IPS-15b (cell line): ENCODE results near the gene PHACTR3.
"Not testable (repeated sequence)": the region's sequence is repeated elsewhere in the genome, so short reads cannot be mapped to it uniquely, and the experiment has no call there.

Source experiments
- H3K27me3 ChIP-seq: one replicate; pipeline ENCODE4 v1.6.1; 2013; ENCODE audit warnings: low read length; ENCODE audit not compliant: control insufficient read depth, insufficient read depth
- H3K36me3 ChIP-seq: one replicate; pipeline ENCODE4 v1.6.1; 2013; ENCODE audit warnings: low read length; ENCODE audit not compliant: control insufficient read depth, insufficient read depth
- H3K4me1 ChIP-seq: one replicate; pipeline ENCODE4 v1.6.1; 2013; ENCODE audit warnings: mild to moderate bottlenecking, low read length; ENCODE audit not compliant: control insufficient read depth, insufficient read depth
- H3K4me3 ChIP-seq: one replicate; pipeline ENCODE4 v1.5.1; 2013; ENCODE audit warnings: low read depth, low read length
- H3K9ac ChIP-seq: one replicate; pipeline ENCODE4 v1.6.1; 2013; ENCODE audit warnings: low read depth, mild to moderate bottlenecking, low read length
- H3K9me3 ChIP-seq: one replicate; pipeline ENCODE4 v1.6.1; 2013; ENCODE audit warnings: mild to moderate bottlenecking, low read length; ENCODE audit not compliant: control insufficient read depth, insufficient read depth

Gene PHACTR3

DNA sequence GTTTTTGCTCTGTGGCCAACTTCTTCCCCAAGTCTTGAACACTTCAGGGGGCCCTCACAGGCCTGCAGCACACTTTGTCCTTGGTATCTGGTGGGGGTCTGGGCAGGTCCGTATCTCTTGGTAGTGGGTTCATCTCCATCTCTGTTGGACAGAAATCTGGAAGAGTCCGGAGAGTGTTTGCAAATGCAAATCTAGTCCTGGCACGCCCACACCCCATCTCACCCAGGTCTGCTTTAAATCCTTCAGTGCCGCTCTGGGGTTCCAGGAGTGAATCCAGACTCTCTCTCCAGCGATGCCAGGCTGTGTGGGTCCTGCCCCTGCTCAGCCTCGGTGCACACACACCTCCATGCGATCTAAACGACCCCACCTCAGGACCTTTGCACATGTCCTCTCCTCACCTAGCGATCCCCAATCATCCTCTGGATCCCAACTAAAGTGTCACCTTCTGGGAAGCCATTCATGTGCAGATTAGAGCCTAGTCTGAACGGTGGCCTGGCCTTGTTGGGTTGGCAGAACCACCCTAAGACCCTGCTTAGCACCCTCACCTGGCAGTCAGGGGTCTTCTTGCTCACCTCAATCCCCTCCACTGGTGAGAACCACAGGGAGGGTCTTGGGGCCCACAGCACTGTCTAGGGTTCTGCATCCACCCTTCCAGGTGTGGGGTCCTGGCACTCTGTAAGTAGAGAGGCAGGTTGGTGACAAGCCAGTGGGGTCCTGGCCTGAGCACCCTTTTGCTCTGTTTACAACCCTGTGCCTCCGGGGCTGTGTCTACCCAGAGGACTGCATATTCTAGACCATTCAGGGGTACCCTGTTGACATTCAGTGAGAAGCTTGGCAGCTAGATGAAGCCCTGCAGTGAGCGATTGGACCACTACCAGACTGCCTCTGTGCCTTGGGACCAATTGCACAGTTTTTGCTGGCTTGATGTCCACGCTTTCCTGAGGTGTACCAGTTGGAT is 228.3 kb downstream of the PHACTR3 start:
- H3K36me3 ChIP-seq = no peaks in the 10 kb centered on the region
- H3K9ac ChIP-seq = no peak overlapping the region
- H3K27me3 ChIP-seq = no peaks in the 10 kb centered on the region
- no peaks in the 10 kb centered on the region for H3K9me3 ChIP-seq
- peaks cover 6% of the 10 kb centered on the region for H3K4me1 ChIP-seq
- no peak overlapping the region for H3K4me3 ChIP-seq

DNA sequence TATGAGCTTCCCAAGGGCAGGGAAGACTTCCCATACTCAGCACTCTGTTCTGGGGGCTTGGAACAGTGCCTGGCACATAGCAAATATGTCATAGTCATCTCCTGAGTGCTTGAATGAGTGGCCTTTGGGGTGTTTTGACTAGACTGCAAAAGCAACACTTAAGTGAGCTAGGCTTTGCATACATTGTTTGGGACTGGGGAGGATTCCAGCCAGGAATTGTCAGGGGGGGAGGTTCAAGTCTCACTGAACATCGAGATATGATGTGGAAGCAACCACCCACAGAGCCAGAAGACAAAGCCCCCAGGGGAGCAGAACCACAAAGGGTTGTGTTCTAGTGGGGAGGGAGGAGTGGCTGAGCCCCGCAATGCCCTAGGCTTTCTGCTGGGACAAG is 230.7 kb downstream of the PHACTR3 start:
- H3K9me3 ChIP-seq = no peaks in the 10 kb centered on the region
- peaks cover 6% of the 10 kb centered on the region for H3K4me1 ChIP-seq
- no peak overlapping the region for H3K9ac ChIP-seq
- no peak overlapping the region for H3K4me3 ChIP-seq
- no peaks in the 10 kb centered on the region for H3K27me3 ChIP-seq
- no peaks in the 10 kb centered on the region for H3K36me3 ChIP-seq

DNA sequence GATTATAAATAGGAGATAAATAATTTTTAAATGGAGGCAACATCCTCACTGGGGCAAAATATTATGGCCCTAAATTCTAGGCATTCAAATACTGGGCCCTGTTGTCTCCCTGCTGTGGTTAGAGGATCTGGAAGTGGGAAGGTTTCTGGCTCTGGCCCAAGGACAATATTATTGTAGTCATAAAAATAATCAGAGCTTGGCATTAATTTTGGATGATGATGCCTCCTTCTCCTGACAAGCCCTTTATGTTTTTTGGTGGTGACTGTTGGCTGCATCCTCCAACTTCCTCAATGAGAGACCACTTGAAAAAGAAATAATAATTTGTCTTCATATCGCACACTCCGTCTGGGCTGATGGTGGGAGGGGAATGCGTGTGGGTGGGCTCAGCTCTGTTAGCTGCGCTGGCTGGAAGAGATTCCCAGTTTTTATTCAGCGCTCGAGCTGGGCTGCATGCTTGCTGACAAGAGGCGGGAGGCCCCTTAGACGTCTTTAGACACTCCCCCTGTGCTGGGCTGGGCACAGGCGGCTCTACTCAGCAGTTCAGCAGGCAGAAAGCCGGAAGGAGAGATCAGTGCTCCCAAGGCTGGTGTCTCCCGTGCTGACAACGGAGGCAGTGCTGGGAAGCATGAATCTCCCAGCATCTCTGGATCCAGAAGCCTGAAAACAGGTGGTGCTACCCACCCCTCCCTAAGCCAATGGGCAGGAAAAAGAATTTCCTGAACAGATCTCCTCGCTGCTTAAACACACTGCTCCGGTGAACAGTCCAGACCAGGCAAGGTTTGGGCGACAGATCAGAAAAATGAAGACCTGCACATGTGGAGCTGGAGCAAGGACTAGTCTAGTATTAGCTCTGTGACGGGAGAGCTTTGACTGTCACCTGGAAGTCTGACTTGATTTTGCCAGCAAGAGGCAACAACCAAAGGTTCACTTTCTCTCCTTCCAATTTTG is 231.4 kb downstream of the PHACTR3 start:
- peaks cover 6% of the 10 kb centered on the region for H3K4me1 ChIP-seq
- H3K27me3 ChIP-seq = no peaks in the 10 kb centered on the region
- no peak overlapping the region for H3K9ac ChIP-seq
- no peak overlapping the region for H3K4me3 ChIP-seq
- H3K9me3 ChIP-seq = no peaks in the 10 kb centered on the region
- no peaks in the 10 kb centered on the region for H3K36me3 ChIP-seq

DNA sequence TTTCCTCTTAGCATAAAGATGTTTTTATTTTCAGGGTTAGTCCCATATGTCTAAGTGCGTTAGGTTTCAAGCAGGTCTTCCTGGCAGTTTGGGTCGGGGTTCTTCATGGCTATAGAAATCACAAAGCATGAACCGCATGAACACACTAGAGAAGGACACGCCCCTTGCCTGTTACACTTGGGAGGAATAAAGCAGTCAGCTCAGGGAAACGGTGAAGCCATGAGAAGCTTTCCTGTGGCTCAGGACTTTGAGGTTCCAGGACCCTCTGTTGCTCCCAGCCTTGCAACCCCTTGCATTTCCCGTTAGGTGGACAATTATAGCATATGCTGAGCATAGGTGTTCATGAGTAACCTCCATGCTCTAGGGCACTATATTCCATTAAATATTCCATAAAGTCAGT is 232.4 kb downstream of the PHACTR3 start:
- Histone ChIP-seq H3K9me3 (no peaks in the 10 kb centered on the region), H3K4me3 (no peak overlapping the region), H3K27me3 (peaks cover 1% of the 10 kb centered on the region), H3K36me3 (no peaks in the 10 kb centered on the region), H3K9ac (no peak overlapping the region), H3K4me1 (peaks cover 6% of the 10 kb centered on the region)

DNA sequence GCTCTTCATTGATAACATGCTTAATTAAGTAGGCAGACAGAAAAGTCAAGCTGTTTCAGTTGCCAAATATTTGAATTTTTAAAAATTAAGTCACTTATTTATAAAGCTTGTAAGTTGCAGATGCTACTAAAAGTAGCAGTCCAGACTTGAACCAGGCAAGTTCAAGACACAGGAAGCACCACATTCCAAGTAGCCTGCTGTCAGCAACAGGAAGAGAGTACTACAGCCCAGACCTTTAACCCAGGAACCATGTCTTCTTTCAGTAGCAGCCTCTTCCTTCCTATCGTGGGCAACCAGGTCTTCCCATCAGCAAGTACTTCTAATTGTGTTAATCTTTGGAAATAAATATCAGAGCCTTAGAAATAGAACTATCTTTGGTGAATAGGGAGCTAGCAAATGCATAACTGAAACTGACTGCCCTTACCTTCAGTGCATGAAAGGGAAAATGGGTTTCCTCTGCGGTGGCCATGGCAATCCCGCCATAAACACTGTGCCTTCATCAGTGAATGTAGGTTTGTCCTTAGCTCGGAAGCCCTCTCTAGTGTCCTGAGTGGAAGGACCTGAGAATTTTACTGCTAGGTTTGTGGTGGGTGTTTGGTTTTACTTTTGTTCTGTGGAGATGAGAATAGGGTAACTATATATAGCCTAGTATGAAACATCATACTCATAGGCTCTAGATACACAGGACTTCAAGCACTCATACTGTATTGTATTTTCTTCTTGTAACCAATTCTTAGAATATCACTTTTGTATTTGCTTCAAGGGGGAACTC is 233.5 kb downstream of the PHACTR3 start:
- no peak overlapping the region for H3K4me3 ChIP-seq
- peaks cover 7% of the 10 kb centered on the region for H3K27me3 ChIP-seq
- H3K9me3 ChIP-seq = no peaks in the 10 kb centered on the region
- H3K9ac ChIP-seq = no peak overlapping the region
- H3K4me1 ChIP-seq = peaks cover 6% of the 10 kb centered on the region
- H3K36me3 ChIP-seq = no peaks in the 10 kb centered on the region

DNA sequence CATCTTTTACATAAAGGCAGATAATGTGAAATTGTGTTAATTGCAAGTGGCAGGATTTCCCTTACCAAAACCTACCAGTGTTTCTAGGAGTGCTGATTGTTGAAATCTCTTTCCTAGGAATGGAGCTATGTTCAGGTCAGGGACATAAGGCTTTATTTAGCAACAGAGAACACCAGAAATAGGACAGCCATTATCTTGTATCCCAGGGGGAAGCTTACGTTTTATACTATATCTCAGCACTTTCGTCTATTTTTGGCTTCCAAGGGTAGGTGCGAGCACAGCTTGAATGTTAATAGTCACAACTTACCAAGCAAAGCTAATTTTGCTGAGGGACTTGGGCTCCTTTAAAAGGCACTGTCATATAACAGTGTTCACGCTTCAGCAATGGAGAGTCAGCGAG is 235.1 kb downstream of the PHACTR3 start:
- Histone ChIP-seq H3K9ac (no peak overlapping the region), H3K27me3 (peaks cover 7% of the 10 kb centered on the region), H3K36me3 (no peaks in the 10 kb centered on the region), H3K4me3 (no peak overlapping the region), H3K4me1 (peaks cover 6% of the 10 kb centered on the region), H3K9me3 (no peaks in the 10 kb centered on the region)

DNA sequence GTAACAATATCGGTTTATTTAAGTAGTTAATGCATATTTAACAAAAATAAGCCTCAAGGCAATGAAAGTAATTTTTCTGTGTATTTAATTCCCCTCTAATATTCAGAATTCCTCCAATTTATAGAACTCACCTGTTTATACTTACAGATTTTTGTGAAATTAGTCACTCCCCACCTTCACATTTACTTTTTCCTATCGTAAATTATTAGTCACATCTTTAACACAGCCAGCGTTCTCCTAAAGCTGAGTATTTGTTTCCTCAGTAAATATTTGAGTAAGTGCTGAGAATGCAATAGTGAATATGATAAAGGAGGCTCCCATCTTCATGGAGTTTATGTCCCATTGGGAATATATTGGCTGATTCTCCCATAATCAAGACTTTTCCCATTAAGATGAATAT is 241.1 kb downstream of the PHACTR3 start:
- H3K36me3 ChIP-seq = no peaks in the 10 kb centered on the region
- no peak overlapping the region for H3K9ac ChIP-seq
- H3K4me1 ChIP-seq = no peaks in the 10 kb centered on the region
- no peak overlapping the region for H3K4me3 ChIP-seq
- H3K27me3 ChIP-seq = peaks cover 7% of the 10 kb centered on the region
- H3K9me3 ChIP-seq = no peaks in the 10 kb centered on the region

DNA sequence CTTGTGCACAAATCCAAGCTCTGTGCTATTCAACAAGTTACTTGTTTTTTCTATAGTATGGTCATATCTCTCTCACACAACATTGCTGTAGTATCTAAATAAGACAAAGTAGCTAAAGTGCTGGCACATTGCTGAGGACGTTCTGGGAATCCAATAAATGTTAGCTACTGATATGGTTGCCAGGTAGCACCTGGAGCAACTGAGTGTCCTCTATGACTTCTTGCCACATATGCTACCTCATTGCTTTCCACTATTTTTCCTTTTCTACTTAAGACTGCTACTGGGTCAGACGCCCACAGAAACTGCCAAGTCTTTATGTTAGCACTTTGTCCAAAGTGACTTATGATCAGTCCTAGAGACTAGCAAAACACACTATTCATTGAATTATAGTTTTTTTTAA is 243.8 kb downstream of the PHACTR3 start:
- Histone ChIP-seq H3K36me3 (no peaks in the 10 kb centered on the region), H3K27me3 (no peaks in the 10 kb centered on the region), H3K4me1 (no peaks in the 10 kb centered on the region), H3K4me3 (no peak overlapping the region), H3K9me3 (no peaks in the 10 kb centered on the region), H3K9ac (no peak overlapping the region)

DNA sequence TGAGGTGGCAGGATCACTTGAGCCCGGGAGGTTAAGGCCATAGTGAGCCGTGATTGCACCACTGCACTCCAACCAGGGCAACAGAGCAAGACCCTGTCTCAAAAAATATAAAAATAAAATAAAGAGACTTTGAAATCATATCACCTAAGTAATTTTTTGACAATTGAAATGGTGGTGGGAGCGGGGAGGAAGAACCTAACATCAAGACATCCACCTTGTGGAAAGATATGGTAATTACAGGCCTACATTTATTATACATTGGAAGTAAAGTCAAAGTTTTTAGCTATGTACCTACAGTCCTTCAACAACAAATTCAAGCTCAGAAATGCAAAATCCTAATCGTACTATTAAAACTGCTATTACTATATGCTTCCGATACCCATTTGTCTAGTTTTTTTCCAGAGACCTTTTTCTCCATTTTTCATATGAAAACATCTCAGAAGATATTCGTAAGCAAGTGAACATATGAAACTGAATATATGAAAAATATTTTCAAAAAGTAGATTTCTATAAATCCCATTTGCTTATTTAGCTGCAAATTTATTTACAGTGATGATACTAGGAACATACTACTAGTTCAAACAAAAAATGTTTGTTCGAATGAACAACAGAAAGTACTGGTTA is 245.8 kb downstream of the PHACTR3 start:
- no peaks in the 10 kb centered on the region for H3K4me1 ChIP-seq
- no peak overlapping the region for H3K4me3 ChIP-seq
- no peaks in the 10 kb centered on the region for H3K36me3 ChIP-seq
- H3K27me3 ChIP-seq = no peaks in the 10 kb centered on the region
- H3K9me3 ChIP-seq = no peaks in the 10 kb centered on the region
- H3K9ac ChIP-seq = no peak overlapping the region

DNA sequence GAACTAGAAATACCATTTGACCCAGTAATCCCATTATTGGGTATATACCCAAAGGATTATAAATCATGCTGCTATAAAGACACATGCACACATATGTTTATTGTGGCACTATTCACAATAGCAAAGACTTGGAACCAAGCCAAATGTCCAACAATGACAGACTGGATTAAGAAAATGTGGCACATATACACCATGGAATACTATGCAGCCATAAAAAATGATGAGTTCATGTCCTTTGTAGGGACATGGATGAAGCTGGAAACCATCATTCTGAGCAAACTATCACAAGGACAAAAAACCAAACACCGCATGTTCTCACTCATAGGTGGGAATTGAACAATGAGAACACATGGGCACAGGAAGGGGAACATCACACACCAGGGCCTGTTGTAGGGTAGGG is 252.2 kb downstream of the PHACTR3 start:
- not testable (repeated sequence) for H3K9ac ChIP-seq, H3K36me3 ChIP-seq, H3K9me3 ChIP-seq, H3K27me3 ChIP-seq, H3K4me3 ChIP-seq, H3K4me1 ChIP-seq

DNA sequence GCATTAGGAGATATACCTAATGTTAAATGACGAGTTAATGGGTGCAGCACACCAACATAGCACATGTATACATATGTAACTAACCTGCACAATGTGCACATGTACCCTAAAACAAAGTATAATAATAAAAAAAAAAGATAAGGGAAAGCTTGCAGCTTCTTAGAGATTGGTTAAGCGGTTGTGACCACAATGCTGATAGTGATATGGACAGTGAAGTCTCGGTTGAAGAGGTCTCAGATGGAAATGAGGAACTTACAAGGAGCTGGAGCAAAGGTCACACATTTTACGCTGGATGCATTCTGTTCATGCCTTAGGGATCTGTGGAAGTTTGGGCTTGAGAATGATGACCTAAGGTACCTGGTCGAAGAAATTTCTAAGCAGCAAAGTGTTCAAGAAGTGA is 252.6 kb downstream of the PHACTR3 start:
- H3K4me1 ChIP-seq, H3K9me3 ChIP-seq, H3K36me3 ChIP-seq, H3K4me3 ChIP-seq, H3K9ac ChIP-seq, H3K27me3 ChIP-seq: not testable (repeated sequence)
